Activated T-cell treated with anti-CD3 and anti-CD28 coated beads for 24 hours (primary cell): ENCODE results near the gene TIRAP.

ENCODE experiments used
- DNase-seq: peaks from one replicate; pipeline ENCODE4 v3.0.0-alpha.2; 2020; ENCODE audit warnings: low read depth

Gene TIRAP

GRCh38 chr11:126343051-126343450, 60.2 kb downstream of the TIRAP start:
- DNase-seq = no peak
